ENCODE data around the gene PAFAH1B2. TPM values are rescaled to one million over a fixed set of nuclear protein-coding genes. Genes with fewer than 3 reads are reported as not detected.

Gene PAFAH1B2
- total RNA-seq, 1 donor = 151 TPM

GRCh38 chr11:117098269-117099232 lies 45.5 kb upstream of the PAFAH1B2 start, which contains the start of gene SIK3:
SIK3 (minus strand) TSS chr11:117098428; CDS start chr11:117098415, 13 bp downstream.
- Histone ChIP-seq H3K4me2 (ENCODE audit: insufficient read depth, low read length) (peak within 1 kb of the TSS; percentile 98), H3K27me3 (ENCODE audit: insufficient read depth, low read length) (no peaks in the 10 kb centered on the region), H3K79me2 (ENCODE audit: insufficient read depth, low read length) (peaks cover 46% of the 10 kb centered on the region), H3K27ac (ENCODE audit: low read depth, low read length) (peak within 1 kb of the TSS; percentile 100), H3K9me3 (ENCODE audit: low read depth, low read length) (no peaks in the 10 kb centered on the region), H4K20me1 (ENCODE audit: insufficient read depth, low read length) (peaks cover 31% of the 10 kb centered on the region), H2AFZ (ENCODE audit: low read length) (peak within 1 kb of the TSS; percentile 5), H3K36me3 (ENCODE audit: insufficient read depth, low read length) (no peaks in the 10 kb centered on the region), H3K4me3 (ENCODE audit: insufficient read depth, low read length) (peak within 1 kb of the TSS; percentile 78), H3K4me1 (ENCODE audit: insufficient read depth, low read length) (peaks cover 39% of the 10 kb centered on the region)
- peak; percentile 100 for DNase-seq (ENCODE audit: insufficient read length, low spot score, missing footprints)
- TF ChIP-seq, protein P1, sequence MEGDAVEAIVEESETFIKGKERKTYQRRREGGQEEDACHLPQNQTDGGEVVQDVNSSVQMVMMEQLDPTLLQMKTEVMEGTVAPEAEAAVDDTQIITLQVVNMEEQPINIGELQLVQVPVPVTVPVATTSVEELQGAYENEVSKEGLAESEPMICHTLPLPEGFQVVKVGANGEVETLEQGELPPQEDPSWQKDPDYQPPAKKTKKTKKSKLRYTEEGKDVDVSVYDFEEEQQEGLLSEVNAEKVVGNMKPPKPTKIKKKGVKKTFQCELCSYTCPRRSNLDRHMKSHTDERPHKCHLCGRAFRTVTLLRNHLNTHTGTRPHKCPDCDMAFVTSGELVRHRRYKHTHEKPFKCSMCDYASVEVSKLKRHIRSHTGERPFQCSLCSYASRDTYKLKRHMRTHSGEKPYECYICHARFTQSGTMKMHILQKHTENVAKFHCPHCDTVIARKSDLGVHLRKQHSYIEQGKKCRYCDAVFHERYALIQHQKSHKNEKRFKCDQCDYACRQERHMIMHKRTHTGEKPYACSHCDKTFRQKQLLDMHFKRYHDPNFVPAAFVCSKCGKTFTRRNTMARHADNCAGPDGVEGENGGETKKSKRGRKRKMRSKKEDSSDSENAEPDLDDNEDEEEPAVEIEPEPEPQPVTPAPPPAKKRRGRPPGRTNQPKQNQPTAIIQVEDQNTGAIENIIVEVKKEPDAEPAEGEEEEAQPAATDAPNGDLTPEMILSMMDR (IDR thresholded peaks at IDR 0.05; ENCODE audit: extremely low read depth, low read depth, low read length) = peak; percentile 40

DNA sequence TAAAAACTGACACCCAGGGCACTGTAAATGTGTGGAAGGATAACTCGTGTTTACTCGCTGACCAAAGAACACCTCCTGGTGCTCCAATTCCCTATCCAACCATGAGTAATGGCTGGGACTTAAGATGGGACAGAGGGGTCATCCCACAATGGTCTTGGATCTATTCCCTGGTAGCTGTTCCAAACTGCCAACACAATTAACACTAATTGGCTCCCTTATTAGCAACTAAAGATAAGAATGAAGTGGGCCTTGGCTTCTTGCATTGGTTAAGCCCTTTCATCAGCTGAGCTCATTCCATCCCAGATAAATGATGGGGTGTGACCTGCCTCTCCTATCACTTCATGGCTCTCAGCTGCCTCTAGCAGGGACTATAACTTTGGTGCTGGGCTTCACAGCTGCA lies 44.4 kb upstream of the PAFAH1B2 start:
- Histone ChIP-seq H3K4me3 (ENCODE audit: insufficient read depth, low read length) (no peak overlapping the region), H3K9me3 (ENCODE audit: low read depth, low read length) (no peaks in the 10 kb centered on the region)
- DNase-seq (ENCODE audit: insufficient read length, low spot score, missing footprints) = peak; percentile 66

DNA sequence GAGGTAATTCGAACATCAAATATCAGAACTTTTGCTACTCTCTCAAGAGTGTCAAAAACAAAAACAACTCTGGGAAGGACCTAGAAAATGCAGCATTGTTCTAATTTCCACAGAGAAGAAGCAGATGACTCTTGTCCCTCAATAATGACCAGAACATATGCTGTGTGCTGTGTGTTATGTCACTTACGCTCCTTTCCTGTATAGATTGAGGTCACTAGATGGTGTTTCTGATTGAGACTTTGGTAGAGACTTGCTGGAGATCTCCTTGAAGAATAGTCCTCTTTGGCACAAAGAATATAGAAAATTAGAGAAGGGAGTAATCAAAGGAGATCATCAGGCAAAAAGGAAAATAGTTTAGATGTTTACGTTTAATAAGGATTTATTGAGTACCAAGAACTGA lies 43.5 kb upstream of the PAFAH1B2 start:
- H2AFZ ChIP-seq (ENCODE audit: low read length) = no peak overlapping the region
- TF ChIP-seq, protein P1 (IDR thresholded peaks at IDR 0.05; ENCODE audit: extremely low read depth, low read depth, low read length) = no peak
- H3K36me3 ChIP-seq (ENCODE audit: insufficient read depth, low read length) = no peaks in the 10 kb centered on the region
- no peaks in the 10 kb centered on the region for H3K27me3 ChIP-seq (ENCODE audit: insufficient read depth, low read length)
- H3K4me2 ChIP-seq (ENCODE audit: insufficient read depth, low read length) = no peak overlapping the region
- H3K4me3 ChIP-seq (ENCODE audit: insufficient read depth, low read length) = no peak overlapping the region
- no peak overlapping the region for H3K27ac ChIP-seq (ENCODE audit: low read depth, low read length)
- H4K20me1 ChIP-seq (ENCODE audit: insufficient read depth, low read length) = peaks cover 13% of the 10 kb centered on the region
- no peak for DNase-seq (ENCODE audit: insufficient read length, low spot score, missing footprints)
- no peaks in the 10 kb centered on the region for H3K9me3 ChIP-seq (ENCODE audit: low read depth, low read length)
- peaks cover 27% of the 10 kb centered on the region for H3K4me1 ChIP-seq (ENCODE audit: insufficient read depth, low read length)
- peaks cover 26% of the 10 kb centered on the region for H3K79me2 ChIP-seq (ENCODE audit: insufficient read depth, low read length)

More for the DNA sequence above, 44.4 kb upstream of the PAFAH1B2 start:
- TF ChIP-seq, protein P1 (IDR thresholded peaks at IDR 0.05; ENCODE audit: extremely low read depth, low read depth, low read length) = no peak
- H2AFZ ChIP-seq (ENCODE audit: low read length) = peak overlapping the region; percentile 5
- peak overlapping the region; percentile 100 for H3K27ac ChIP-seq (ENCODE audit: low read depth, low read length)
- H3K4me1 ChIP-seq (ENCODE audit: insufficient read depth, low read length) = peaks cover 36% of the 10 kb centered on the region
- peaks cover 34% of the 10 kb centered on the region for H3K79me2 ChIP-seq (ENCODE audit: insufficient read depth, low read length)
- no peaks in the 10 kb centered on the region for H3K36me3 ChIP-seq (ENCODE audit: insufficient read depth, low read length)
- H3K27me3 ChIP-seq (ENCODE audit: insufficient read depth, low read length) = no peaks in the 10 kb centered on the region
- peaks cover 21% of the 10 kb centered on the region for H4K20me1 ChIP-seq (ENCODE audit: insufficient read depth, low read length)
- H3K4me2 ChIP-seq (ENCODE audit: insufficient read depth, low read length) = peak overlapping the region; percentile 98
